Measurements from ENCODE around the gene FCAMR.

DNA sequence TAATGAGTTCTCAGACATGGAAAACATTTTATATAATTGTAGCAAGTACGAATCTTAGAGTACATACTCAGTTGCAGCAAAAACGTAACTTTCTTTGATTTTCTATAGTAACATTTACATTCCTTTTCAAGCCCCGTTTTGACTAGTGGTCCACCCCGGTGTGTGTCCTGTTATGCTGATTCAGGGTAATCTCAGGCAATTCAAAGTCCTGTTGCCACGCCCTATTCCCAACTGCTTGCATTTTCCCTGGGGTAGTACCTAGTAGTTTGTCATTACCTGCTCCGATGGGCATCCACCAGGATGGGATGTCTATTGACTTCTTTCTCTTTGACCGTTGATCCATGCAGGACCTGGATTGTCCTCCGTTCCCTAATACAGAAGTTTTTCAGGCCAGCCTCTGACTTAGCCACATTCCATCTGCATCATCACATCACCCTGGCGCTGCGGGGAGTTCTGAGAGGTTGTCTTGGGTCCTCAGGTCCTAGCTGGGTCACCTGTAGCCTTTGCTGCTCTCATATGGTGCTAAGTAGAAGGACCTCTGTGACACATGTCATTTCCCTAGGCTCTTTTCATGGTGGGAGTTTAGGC is 15.0 kb upstream of the FCAMR start:
- TF ChIP-seq, protein P1, sequence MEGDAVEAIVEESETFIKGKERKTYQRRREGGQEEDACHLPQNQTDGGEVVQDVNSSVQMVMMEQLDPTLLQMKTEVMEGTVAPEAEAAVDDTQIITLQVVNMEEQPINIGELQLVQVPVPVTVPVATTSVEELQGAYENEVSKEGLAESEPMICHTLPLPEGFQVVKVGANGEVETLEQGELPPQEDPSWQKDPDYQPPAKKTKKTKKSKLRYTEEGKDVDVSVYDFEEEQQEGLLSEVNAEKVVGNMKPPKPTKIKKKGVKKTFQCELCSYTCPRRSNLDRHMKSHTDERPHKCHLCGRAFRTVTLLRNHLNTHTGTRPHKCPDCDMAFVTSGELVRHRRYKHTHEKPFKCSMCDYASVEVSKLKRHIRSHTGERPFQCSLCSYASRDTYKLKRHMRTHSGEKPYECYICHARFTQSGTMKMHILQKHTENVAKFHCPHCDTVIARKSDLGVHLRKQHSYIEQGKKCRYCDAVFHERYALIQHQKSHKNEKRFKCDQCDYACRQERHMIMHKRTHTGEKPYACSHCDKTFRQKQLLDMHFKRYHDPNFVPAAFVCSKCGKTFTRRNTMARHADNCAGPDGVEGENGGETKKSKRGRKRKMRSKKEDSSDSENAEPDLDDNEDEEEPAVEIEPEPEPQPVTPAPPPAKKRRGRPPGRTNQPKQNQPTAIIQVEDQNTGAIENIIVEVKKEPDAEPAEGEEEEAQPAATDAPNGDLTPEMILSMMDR (conservative IDR thresholded peaks at IDR 0.05 in 1 of 2, IDR thresholded peaks at IDR 0.05 in 1 of 2; ENCODE audit: low read depth in 1 of 2, low read length in 2 of 2): no peak
- TF ChIP-seq EZH2 (IDR thresholded peaks at IDR 0.05; ENCODE audit: low read length, missing control alignments): no peak
